H1 (cell line): ENCODE measurements around the gene CFAP161. TPM values are rescaled to one million over a fixed set of nuclear protein-coding genes. Genes with fewer than 3 reads are reported as not detected.

ENCODE experiments used
- CTCF ChIA-PET: fragments of 300-600 bp; sonication (Branson Sonifier 250); formaldehyde crosslinking; loops from one replicate; lab custom pipeline; 2021; ENCODE audit not compliant: partially characterized antibody; lab: Charles Lee
- POLR2A ChIA-PET: fragments of 300-600 bp; sonication (Branson Sonifier 250); formaldehyde crosslinking; loops from one replicate; lab custom pipeline; 2021; ENCODE audit warnings: inconsistent platforms; ENCODE audit not compliant: partially characterized antibody; lab: Charles Lee
- DNase-seq, 2 experiments: peaks; one replicate each; pipeline versions ENCODE4 v3.0.0 to v3.0.0-alpha.2; 2010 to 2022; ENCODE audit warnings: low spot score in 2 of 2, low read depth in 1 of 2, mixed read lengths in 1 of 2
- FAIRE-seq: peaks from 2 replicates; lab custom pipeline; 2011; peaks lifted over from hg19 to GRCh38; lab: Jason Lieb, UNC
- H2AFZ ChIP-seq: 2 replicates; pipeline ENCODE4 v1.8.1; 2012; ENCODE audit warnings: low read length, inconsistent platforms
- H2AK5ac ChIP-seq: 2 replicates; pipeline ENCODE4 v1.6.1; 2013; ENCODE audit warnings: low read depth, low read length
- H2BK120ac ChIP-seq: replicated peaks from 2 replicates; pipeline ENCODE3; 2013; ENCODE audit warnings: low read depth, low read length, inconsistent platforms
- H2BK12ac ChIP-seq: 2 replicates; pipeline ENCODE4 v1.6.1; 2013; ENCODE audit warnings: low read depth, low read length
- H2BK15ac ChIP-seq: 2 replicates; pipeline ENCODE4 v1.6.1; 2013; ENCODE audit warnings: low read length
- H2BK20ac ChIP-seq: 2 replicates; pipeline ENCODE4 v1.6.1; 2013; ENCODE audit warnings: low read length
- H2BK5ac ChIP-seq: 2 replicates; pipeline ENCODE4 v1.6.1; 2013; ENCODE audit warnings: low read depth, low read length
- H3K14ac ChIP-seq: 2 replicates; pipeline ENCODE4 v1.6.1; 2013; ENCODE audit warnings: inconsistent platforms; ENCODE audit not compliant: insufficient read length
- H3K18ac ChIP-seq: 2 replicates; pipeline ENCODE4 v1.6.1; 2013; ENCODE audit warnings: low read length; ENCODE audit errors: extremely low read depth
- H3K23ac ChIP-seq: 2 replicates; pipeline ENCODE4 v1.6.1; 2013; ENCODE audit warnings: inconsistent platforms; ENCODE audit not compliant: insufficient read length
- H3K23me2 ChIP-seq: 2 replicates; pipeline ENCODE4 v1.6.1; 2013; ENCODE audit warnings: low read depth, low read length
- H3K27ac ChIP-seq: 2 replicates; pipeline ENCODE4 v1.6.1; 2011; ENCODE audit warnings: low read depth, low read length, inconsistent platforms
- H3K27me3 ChIP-seq, 4 experiments: replicated peaks in 1 of 4; 1 replicate in 1 of 4; 2 replicates in 3 of 4; pipeline versions ENCODE4 v1.6.1 to v1.8.1; 2011 to 2013; ENCODE audit warnings: low read length in 3 of 4, mild to moderate bottlenecking in 3 of 4, inconsistent platforms in 2 of 4, mixed read lengths in 2 of 4, moderate library complexity in 1 of 4; ENCODE audit not compliant: control insufficient read depth in 3 of 4, insufficient read depth in 3 of 4; ENCODE audit errors: extremely low read depth in 1 of 4
- H3K36me3 ChIP-seq, 4 experiments: 2 replicates each; pipeline versions ENCODE4 v1.6.1 to v1.8.1; 2011 to 2013; ENCODE audit warnings: mild to moderate bottlenecking in 4 of 4, low read length in 3 of 4, moderate library complexity in 2 of 4, control low read depth in 1 of 4, inconsistent platforms in 1 of 4; ENCODE audit not compliant: insufficient read depth in 4 of 4, control insufficient read depth in 2 of 4
- H3K4ac ChIP-seq: replicated peaks from 2 replicates; pipeline ENCODE3; 2013; ENCODE audit warnings: low read length, low read depth, mixed read lengths, inconsistent platforms; ENCODE audit not compliant: insufficient read length
- H3K4me1 ChIP-seq, 4 experiments: replicated peaks in 1 of 4; 1 replicate in 1 of 4; 2 replicates in 3 of 4; pipeline versions ENCODE4 v1.6.1 to v1.8.1; 2011 to 2013; ENCODE audit warnings: low read length in 3 of 4, inconsistent platforms in 2 of 4, mixed read lengths in 1 of 4; ENCODE audit not compliant: insufficient read depth in 4 of 4, control insufficient read depth in 3 of 4
- H3K4me2 ChIP-seq, 2 experiments: 2 replicates each; pipeline versions ENCODE4 v1.6.1 to v1.8.1; 2011 to 2013; ENCODE audit warnings: low read depth in 2 of 2, low read length in 2 of 2, control low read depth in 1 of 2, inconsistent platforms in 1 of 2, mild to moderate bottlenecking in 1 of 2; ENCODE audit not compliant: insufficient read depth in 1 of 2
- H3K4me3 ChIP-seq, 4 experiments: fragments of 200-600, 300-600 bp in 1 of 4; sonication (generic), shearing (Covaris generic), sonication (Bioruptor Twin) in 1 of 4; 2 replicates each; pipeline versions ENCODE4 v1.5.1 to v1.8.1; 2011 to 2016; ENCODE audit warnings: low read length in 4 of 4, low read depth in 3 of 4, control low read depth in 2 of 4, inconsistent platforms in 2 of 4, mild to moderate bottlenecking in 2 of 4, mixed read lengths in 1 of 4, moderate library complexity in 1 of 4; ENCODE audit not compliant: insufficient read depth in 2 of 4; ENCODE audit errors: extremely low read depth in 1 of 4
- H3K56ac ChIP-seq: replicated peaks from 2 replicates; pipeline ENCODE3; 2013; ENCODE audit warnings: low read depth, mild to moderate bottlenecking, mixed read lengths, low read length, inconsistent platforms; ENCODE audit not compliant: insufficient read length
- H3K79me1 ChIP-seq: 2 replicates; pipeline ENCODE4 v1.6.1; 2013; ENCODE audit warnings: low read depth, low read length, control low read depth
- H3K79me2 ChIP-seq, 2 experiments: 2 replicates each; pipeline versions ENCODE4 v1.6.1 to v1.8.1; 2012 to 2013; ENCODE audit warnings: low read length in 2 of 2, mild to moderate bottlenecking in 2 of 2, inconsistent platforms in 1 of 2; ENCODE audit not compliant: insufficient read depth in 2 of 2, control insufficient read depth in 1 of 2
- H3K9ac ChIP-seq, 4 experiments: replicated peaks in 1 of 4; 1 replicate in 1 of 4; 2 replicates in 3 of 4; pipeline versions ENCODE4 v1.6.1 to v1.8.1; 2011 to 2013; ENCODE audit warnings: low read depth in 3 of 4, low read length in 3 of 4, control low read depth in 2 of 4, mild to moderate bottlenecking in 2 of 4, moderate library complexity in 2 of 4, inconsistent platforms in 1 of 4; ENCODE audit errors: extremely low read depth in 1 of 4
- H3K9me3 ChIP-seq, 2 experiments: 2 replicates each; pipeline versions ENCODE4 v1.6.1 to v1.8.1; 2012 to 2013; ENCODE audit warnings: mild to moderate bottlenecking in 2 of 2, moderate library complexity in 2 of 2, control low read depth in 1 of 2, inconsistent platforms in 1 of 2, low read depth in 1 of 2, low read length in 1 of 2, mixed read lengths in 1 of 2; ENCODE audit not compliant: insufficient read depth in 2 of 2
- H4K20me1 ChIP-seq, 2 experiments: replicated peaks in 1 of 2; 2 replicates each; pipeline versions ENCODE3 to v1.8.1; 2011 to 2013; ENCODE audit warnings: inconsistent platforms in 2 of 2, low read length in 2 of 2, mild to moderate bottlenecking in 1 of 2; ENCODE audit not compliant: insufficient read depth in 2 of 2, control insufficient read depth in 1 of 2
- H4K5ac ChIP-seq: 2 replicates; pipeline ENCODE4 v1.6.1; 2013; ENCODE audit warnings: low read length, low read depth, mixed read lengths, inconsistent platforms; ENCODE audit not compliant: insufficient read length
- H4K8ac ChIP-seq: 2 replicates; pipeline ENCODE4 v1.8.0; 2013; ENCODE audit warnings: mild to moderate bottlenecking, moderate library complexity, low read length, inconsistent platforms; ENCODE audit not compliant: insufficient read depth; ENCODE audit errors: extremely low read depth
- H4K91ac ChIP-seq: replicated peaks from 2 replicates; pipeline ENCODE3; 2013; ENCODE audit warnings: low read length, mixed read lengths, inconsistent platforms; ENCODE audit not compliant: insufficient read length
- BACH1 ChIP-seq: IDR thresholded peaks from 2 replicates; pipeline ENCODE4 v1.6.1; 2012; ENCODE audit warnings: low read length, improper control_type of control experiment
- CHD1 ChIP-seq: IDR thresholded peaks from 2 replicates; pipeline ENCODE4 v1.6.1; 2012; ENCODE audit warnings: low read depth, low read length, improper control_type of control experiment
- EZH2 ChIP-seq: fragments of 200-600 bp; sonication (generic); IDR thresholded peaks from 2 replicates; pipeline ENCODE4 v1.7.1; 2012; ENCODE audit warnings: low read depth, mild to moderate bottlenecking, moderate library complexity, low read length, inconsistent platforms; ENCODE audit not compliant: severe bottlenecking
- HDAC2 ChIP-seq, 2 experiments: fragments of 300-600 bp in 1 of 2; sonication (generic) in 1 of 2; IDR thresholded peaks; 2 replicates each; pipeline ENCODE4 v1.6.1; 2011 to 2012; ENCODE audit warnings: low read depth in 2 of 2, low read length in 2 of 2, mild to moderate bottlenecking in 2 of 2, moderate library complexity in 2 of 2, borderline replicate concordance in 1 of 2, inconsistent platforms in 1 of 2
- KDM1A ChIP-seq: fragments of 200-600, 300-600 bp; sonication (generic); IDR thresholded peaks from 2 replicates; pipeline ENCODE4 v1.7.1; 2016; ENCODE audit warnings: mild to moderate bottlenecking, low read length, borderline replicate concordance
- KDM4A ChIP-seq: IDR thresholded peaks from one replicate; pipeline ENCODE4 v1.7.1; 2012; ENCODE audit warnings: low read depth, mild to moderate bottlenecking, moderate library complexity, low read length, inconsistent platforms; ENCODE audit not compliant: severe bottlenecking
- PHF8 ChIP-seq: fragments of 200-600 bp; sonication (generic); conservative IDR thresholded peaks from 2 replicates; pipeline ENCODE4 v1.7.1; 2012; ENCODE audit warnings: low read depth, mild to moderate bottlenecking, inconsistent platforms, low read length, moderate library complexity
- RNF2 ChIP-seq: fragments of 200-900, 300-1000 bp; sonication (generic); IDR thresholded peaks from 2 replicates; pipeline ENCODE4 v1.7.1; 2016; ENCODE audit warnings: borderline replicate concordance, low read depth, mild to moderate bottlenecking, antibody characterized with exemption, low read length; ENCODE audit not compliant: poor library complexity, severe bottlenecking; ENCODE audit errors: missing control alignments
- RXRA ChIP-seq: IDR thresholded peaks from 2 replicates; pipeline ENCODE4 v1.6.1; 2011; ENCODE audit warnings: low read depth, mild to moderate bottlenecking, low read length, moderate library complexity; ENCODE audit not compliant: insufficient read depth
- SIN3A ChIP-seq, 2 experiments: IDR thresholded peaks in 1 of 2; conservative IDR thresholded peaks in 1 of 2; 2 replicates each; pipeline ENCODE4 v1.6.1; 2011 to 2012; ENCODE audit warnings: low read length in 2 of 2, improper control_type of control experiment in 1 of 2, low read depth in 1 of 2, mild to moderate bottlenecking in 1 of 2
- SIRT6 ChIP-seq: IDR thresholded peaks from one replicate; pipeline ENCODE4 v1.7.1; 2012; ENCODE audit warnings: low read length, inconsistent platforms
- WGBS, 2 experiments: shearing (Covaris generic) in 1 of 2; methylation state at CpG; one replicate each; pipeline versions ENCODE4 v1.1.6 to v1.1.7; 2013 to 2015; ENCODE audit warnings: low lambda C conversion rate in 2 of 2, mixed read lengths in 2 of 2, inconsistent platforms in 1 of 2, low coverage in 1 of 2, missing lambda C conversion rate in 1 of 2; ENCODE audit not compliant: insufficient replicate concordance in 2 of 2, insufficient coverage in 1 of 2, insufficient read length in 1 of 2; ENCODE audit errors: extremely low coverage in 1 of 2, missing lambda C conversion rate in 1 of 2; 5-methylcytosine and 5-hydroxymethylcytosine counted together
- polyA plus RNA-seq, 7 experiments: library from polyadenylated mRNA; depleted of rRNA in 3 of 7; stranded (reverse) in 5 of 7; unstranded in 2 of 7; fragments of >200 nt in 5 of 7; fragments of 200-250 nt in 2 of 7; gene quantifications; 1 replicate in 5 of 7; 2 replicates in 1 of 7; 4 replicates in 1 of 7; pipeline versions ENCODE4 v1.2.1 to v1.2.3, GENCODE V29; 2011 to 2013; ENCODE audit warnings: missing spikeins in 2 of 7, mixed read lengths in 2 of 7
- total RNA-seq: library from RNA; stranded (reverse); fragmentation: NEBNext Ultra II Directional; extraction: Animal tissue kit (Norgen Biotek cat#: 25700); gene quantifications from 2 replicates; pipeline ENCODE4 v1.2.1, GENCODE V29; 2021
- TF ChIP-seq, protein P1 (sequence below): IDR thresholded peaks from 2 replicates; pipeline ENCODE4 v1.6.1; 2011; ENCODE audit warnings: low read length, improper control_type of control experiment

CFAP161 gene
- total and polyA plus RNA-seq, 2 of the 8 experiments (the other 6 are each of a cell fraction or from before 2014, with no cell fraction given), result 0.05 TPM; not detected in 1

GRCh38 chr15:81197255-81197630, 63.2 kb downstream of the CFAP161 start:
- DNase-seq (no peak), FAIRE-seq (no peak)
- Histone ChIP-seq H3K56ac (no peak overlapping the region), H3K4me1 (no peaks in the 10 kb centered on the region), H3K23me2 (no peaks in the 10 kb centered on the region; the same call in 1 of the 2 replicates), H4K8ac (no peak overlapping the region), H2BK12ac (no peak overlapping the region), H3K36me3 (no peaks in the 10 kb centered on the region), H2BK15ac (no peak overlapping the region), H2BK120ac (no peak overlapping the region), H3K27ac (no peak overlapping the region), H4K20me1 (no peaks in the 10 kb centered on the region), H3K27me3 (no peaks in the 10 kb centered on the region), H3K79me2 (no peaks in the 10 kb centered on the region), H2BK20ac (no peak overlapping the region), H3K18ac (no peak overlapping the region), H2BK5ac (no peak overlapping the region)
- CTCF ChIA-PET, result interaction anchor here (0.7 to 6.5 kb wide), 3 partner anchors 11 to 70 kb away, joined by 3 to 46 read pairs (median 5); no protein-coding TSS in a partner anchor
- TF ChIP-seq, protein P1, sequence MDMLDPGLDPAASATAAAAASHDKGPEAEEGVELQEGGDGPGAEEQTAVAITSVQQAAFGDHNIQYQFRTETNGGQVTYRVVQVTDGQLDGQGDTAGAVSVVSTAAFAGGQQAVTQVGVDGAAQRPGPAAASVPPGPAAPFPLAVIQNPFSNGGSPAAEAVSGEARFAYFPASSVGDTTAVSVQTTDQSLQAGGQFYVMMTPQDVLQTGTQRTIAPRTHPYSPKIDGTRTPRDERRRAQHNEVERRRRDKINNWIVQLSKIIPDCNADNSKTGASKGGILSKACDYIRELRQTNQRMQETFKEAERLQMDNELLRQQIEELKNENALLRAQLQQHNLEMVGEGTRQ, result no peak
- no peak for TF ChIP-seq SIRT6
- TF ChIP-seq CHD1, result no peak
- TF ChIP-seq RNF2, result no peak
- no peak for TF ChIP-seq KDM4A
- TF ChIP-seq HDAC2 (IDR thresholded peaks at IDR 0.05; ENCODE audit: borderline replicate concordance in 1 of 2, low read depth in 2 of 2, low read length in 2 of 2), result no peak
- TF ChIP-seq EZH2, result no peak
- no peak for TF ChIP-seq KDM1A
- no peak for TF ChIP-seq SIN3A (conservative IDR thresholded peaks at IDR 0.05 in 1 of 2, IDR thresholded peaks at IDR 0.05 in 1 of 2; ENCODE audit: low read depth in 1 of 2, low read length in 2 of 2)
- no peak for TF ChIP-seq PHF8
- no peak for TF ChIP-seq RXRA
- no peak for TF ChIP-seq BACH1
- TF ChIP-seq, all 59 proteins: peak for 0
- no peak overlapping the region for H3K4ac ChIP-seq
- H3K9me3 ChIP-seq, result no peaks in the 10 kb centered on the region
- H4K91ac ChIP-seq, result no peak overlapping the region
- 78% methylated on average over 7 of the region's 7 CpGs; no CpG with 5 or more reads in 1 of the 2 experiments for WGBS, 2 experiments
- H3K23ac ChIP-seq, result no peak overlapping the region
- H2AK5ac ChIP-seq, result no peak overlapping the region
- no peak overlapping the region for H3K14ac ChIP-seq
- no peak overlapping the region for H3K4me2 ChIP-seq
- no peak overlapping the region for H3K9ac ChIP-seq
- no peaks in the 10 kb centered on the region for H3K79me1 ChIP-seq
- H2AFZ ChIP-seq, result no peak overlapping the region
- H3K4me3 ChIP-seq, result no peak overlapping the region
- POLR2A ChIA-PET, result no interaction called here
- no peak overlapping the region for H4K5ac ChIP-seq
